HEK293T (cell line): ENCODE measurements around the gene DAPK1.
A peak's percentile ranks its signal among the peaks of the same experiment; 100 is the strongest.

Source experiments
- CTCF ChIA-PET: fragments of 350-600 bp; formaldehyde crosslinking; extraction: SDS; loops from one replicate; lab custom pipeline; 2021; ENCODE audit warnings: antibody characterized with exemption, inconsistent platforms; lab: Yijun Ruan, JAX
- POLR2A ChIA-PET: fragments of 350-600 bp; formaldehyde crosslinking; extraction: SDS; loops from one replicate; lab custom pipeline; 2020; ENCODE audit warnings: antibody characterized with exemption, inconsistent platforms; lab: Yijun Ruan, JAX
- DNase-seq: peaks from one replicate; pipeline ENCODE4 v3.0.0; 2012; ENCODE audit warnings: mixed read lengths; ENCODE audit errors: extremely low spot score
- ARNT ChIP-seq: fragments of 450-650 bp; IDR thresholded peaks from 2 replicates; pipeline ENCODE4 v1.6.1; 2017; ENCODE audit warnings: mild to moderate bottlenecking
- BHLHE40 ChIP-seq: fragments of 450-650 bp; IDR thresholded peaks from 2 replicates; pipeline ENCODE4 v1.6.1; 2016; ENCODE audit warnings: mild to moderate bottlenecking, moderate library complexity, borderline replicate concordance
- CTBP1 ChIP-seq: fragments of 450-650 bp; IDR thresholded peaks from 2 replicates; pipeline ENCODE4 v1.6.1; 2016; ENCODE audit warnings: borderline replicate concordance
- ELF4 ChIP-seq: fragments of 450-650 bp; IDR thresholded peaks from 2 replicates; pipeline ENCODE4 v1.6.1; 2017; ENCODE audit warnings: antibody characterized with exemption
- FOXA1 ChIP-seq: fragments of 450-650 bp; IDR thresholded peaks from 2 replicates; pipeline ENCODE4 v1.6.1; 2016; ENCODE audit warnings: mild to moderate bottlenecking
- FOXK2 ChIP-seq: fragments of 450-650 bp; IDR thresholded peaks from 2 replicates; pipeline ENCODE4 v1.6.1; 2016; ENCODE audit warnings: mild to moderate bottlenecking
- FOXM1 ChIP-seq: fragments of 450-650 bp; IDR thresholded peaks from 2 replicates; pipeline ENCODE4 v1.6.1; 2017; ENCODE audit warnings: mild to moderate bottlenecking, borderline replicate concordance
- HDGF ChIP-seq: fragments of 450-650 bp; IDR thresholded peaks from 2 replicates; pipeline ENCODE4 v1.6.1; 2017; ENCODE audit warnings: antibody characterized with exemption, borderline replicate concordance
- L3MBTL2 ChIP-seq: fragments of 450-650 bp; conservative IDR thresholded peaks from 2 replicates; pipeline ENCODE4 v1.6.1; 2016; ENCODE audit warnings: mild to moderate bottlenecking
- LEF1 ChIP-seq: fragments of 450-650 bp; IDR thresholded peaks from 2 replicates; pipeline ENCODE4 v1.6.1; 2017; ENCODE audit warnings: mild to moderate bottlenecking, borderline replicate concordance
- NFRKB ChIP-seq: fragments of 450-650 bp; IDR thresholded peaks from 2 replicates; pipeline ENCODE4 v1.6.1; 2016; ENCODE audit warnings: mild to moderate bottlenecking, moderate library complexity
- SP1 ChIP-seq: fragments of 450-650 bp; IDR thresholded peaks from 2 replicates; pipeline ENCODE4 v1.6.1; 2017
- SUZ12 ChIP-seq: fragments of 450-650 bp; IDR thresholded peaks from 2 replicates; pipeline ENCODE4 v1.6.1; 2016; ENCODE audit warnings: mild to moderate bottlenecking
- TARDBP ChIP-seq: fragments of 450-650 bp; IDR thresholded peaks from 2 replicates; pipeline ENCODE4 v1.6.1; 2016
- ZNF384 ChIP-seq: fragments of 450-650 bp; IDR thresholded peaks from 2 replicates; pipeline ENCODE4 v1.6.1; 2016
- TF ChIP-seq, protein P1 (sequence below): fragments of 450-650 bp; IDR thresholded peaks from 2 replicates; pipeline ENCODE4 v1.6.1; 2016

Gene DAPK1

DNA sequence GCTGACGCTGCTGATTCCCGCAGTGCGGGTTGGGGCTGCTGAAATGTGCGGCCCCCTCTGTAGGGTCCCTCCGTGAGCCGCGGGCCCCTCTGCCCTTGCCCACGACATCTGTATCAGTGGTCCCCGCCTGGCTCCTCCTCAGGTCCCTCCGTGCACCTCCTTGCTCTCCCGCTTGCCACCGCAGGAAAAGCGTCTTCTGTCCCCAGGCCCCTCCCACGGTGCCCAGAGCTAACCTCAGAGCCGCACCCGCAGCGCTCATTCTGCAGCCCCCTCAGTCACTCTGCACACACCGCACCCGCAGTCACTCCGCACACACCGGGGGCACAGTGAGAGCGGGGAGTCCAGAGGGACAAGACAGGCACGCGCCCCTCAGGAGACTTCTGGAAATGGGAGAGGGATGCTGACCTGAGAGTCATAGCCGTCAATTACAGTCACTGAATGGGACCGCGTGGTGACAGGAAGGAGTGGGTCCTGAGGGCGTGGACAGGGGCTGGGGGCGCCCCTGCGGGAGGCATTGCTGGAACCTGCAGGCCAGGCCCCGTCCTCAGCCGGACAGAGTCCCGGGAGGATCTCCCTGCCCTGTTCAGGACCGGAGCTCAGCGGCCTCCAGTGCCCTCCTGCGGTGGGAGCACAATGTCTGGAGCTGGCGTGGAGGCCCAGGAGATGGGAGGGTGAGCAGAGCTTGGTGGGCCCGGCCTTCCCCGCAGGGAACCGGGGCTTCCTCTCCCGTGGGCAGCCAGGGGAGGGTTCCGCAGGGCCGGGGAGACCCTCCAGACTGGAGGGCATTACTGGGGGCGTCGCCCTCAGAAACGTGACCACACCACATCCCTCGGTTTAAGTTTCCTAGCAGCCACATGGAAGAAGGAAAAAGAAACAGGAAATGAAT lies 162.1 kb downstream of the DAPK1 start:
- no peak for DNase-seq
- CTCF ChIA-PET, result no interaction called here
- POLR2A ChIA-PET, result no interaction called here
- no peak for TF ChIP-seq FOXK2

DNA sequence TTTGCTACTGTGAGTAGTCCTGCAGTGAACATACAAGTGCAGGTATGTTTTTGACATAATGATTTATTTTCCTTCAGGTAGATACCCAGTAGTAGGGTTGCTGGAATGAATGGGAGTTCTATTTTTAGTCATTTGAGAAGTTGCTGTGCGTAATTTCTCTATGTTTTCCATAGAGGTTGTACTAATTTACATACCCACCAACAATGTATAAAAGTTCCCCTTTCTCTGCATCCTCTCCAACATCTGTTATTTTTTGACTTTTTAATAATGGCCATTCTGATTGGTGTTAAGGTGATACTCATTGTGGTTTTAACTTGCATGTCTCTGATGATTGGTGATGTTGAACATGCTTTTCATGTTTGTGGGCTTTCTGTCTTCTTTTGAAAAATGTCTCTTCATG lies 163.6 kb downstream of the DAPK1 start:
- DNase-seq, result no peak
- TF ChIP-seq BHLHE40, result no peak
- TF ChIP-seq SP1, result no peak
- TF ChIP-seq ELF4, result no peak
- no peak for TF ChIP-seq L3MBTL2
- TF ChIP-seq ARNT, result no peak
- no peak for TF ChIP-seq ZNF384
- no peak for TF ChIP-seq FOXA1
- no peak for TF ChIP-seq LEF1
- TF ChIP-seq CTBP1, result no peak
- no peak for TF ChIP-seq FOXM1
- TF ChIP-seq, protein P1, sequence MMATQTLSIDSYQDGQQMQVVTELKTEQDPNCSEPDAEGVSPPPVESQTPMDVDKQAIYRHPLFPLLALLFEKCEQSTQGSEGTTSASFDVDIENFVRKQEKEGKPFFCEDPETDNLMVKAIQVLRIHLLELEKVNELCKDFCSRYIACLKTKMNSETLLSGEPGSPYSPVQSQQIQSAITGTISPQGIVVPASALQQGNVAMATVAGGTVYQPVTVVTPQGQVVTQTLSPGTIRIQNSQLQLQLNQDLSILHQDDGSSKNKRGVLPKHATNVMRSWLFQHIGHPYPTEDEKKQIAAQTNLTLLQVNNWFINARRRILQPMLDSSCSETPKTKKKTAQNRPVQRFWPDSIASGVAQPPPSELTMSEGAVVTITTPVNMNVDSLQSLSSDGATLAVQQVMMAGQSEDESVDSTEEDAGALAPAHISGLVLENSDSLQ, result no peak
- no peak for TF ChIP-seq FOXK2
- TF ChIP-seq NFRKB, result no peak
- TF ChIP-seq SUZ12, result no peak
- no peak for TF ChIP-seq HDGF
- no peak for TF ChIP-seq TARDBP
- POLR2A ChIA-PET, result no interaction called here
- CTCF ChIA-PET, result interaction anchor here (0.7 kb wide), 1 partner anchor 63 kb away, joined by 5 read pairs; no protein-coding TSS in a partner anchor

DNA sequence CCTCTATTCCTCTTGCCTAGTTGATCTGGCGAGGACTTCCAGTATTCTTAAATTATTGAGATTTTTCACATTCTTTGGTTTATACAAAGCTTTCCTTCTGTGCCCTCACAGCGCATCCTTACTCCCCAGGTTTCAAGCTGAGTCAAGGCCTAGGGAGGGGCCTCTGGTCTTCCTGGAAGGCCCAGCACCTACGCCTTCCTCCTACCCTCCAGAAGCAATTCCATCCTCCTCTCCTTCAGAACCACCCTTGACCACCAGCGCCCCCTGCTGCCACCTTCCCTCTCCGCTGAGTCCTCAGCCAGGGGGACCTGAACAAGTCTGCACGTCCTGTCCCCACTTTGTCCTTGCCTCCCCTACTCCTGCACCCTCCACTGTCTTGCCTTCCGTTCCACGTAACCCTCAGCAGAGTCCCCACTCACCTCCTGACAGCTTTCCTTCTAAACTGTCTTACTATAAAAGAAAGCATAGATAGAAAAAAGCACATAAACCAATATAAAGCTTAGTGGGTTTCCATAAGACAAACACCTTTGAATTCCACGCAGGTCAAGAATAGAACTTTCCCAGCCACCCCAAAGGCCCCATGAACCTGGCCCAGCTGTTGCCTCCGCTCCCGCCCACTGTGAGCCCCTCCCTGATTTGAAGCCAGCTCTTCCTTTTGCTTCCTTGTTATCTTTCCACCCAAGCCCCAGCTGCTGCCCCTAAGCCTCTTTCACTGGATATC lies 165.3 kb downstream of the DAPK1 start:
- CTCF ChIA-PET, result interaction anchor here (1.0 to 1.7 kb wide), 4 partner anchors 10 to 326 kb away, joined by 3 to 8 read pairs (median 4); no protein-coding TSS in a partner anchor
- DNase-seq, result peak; percentile 81
- POLR2A ChIA-PET, result no interaction called here
- TF ChIP-seq LEF1 (no peak), ZNF384 (no peak), HDGF (no peak), SUZ12 (no peak), ARNT (no peak), CTBP1 (no peak), SP1 (no peak), BHLHE40 (no peak), FOXA1 (no peak), FOXK2 (no peak)
- TF ChIP-seq, protein P1, result no peak

DNA sequence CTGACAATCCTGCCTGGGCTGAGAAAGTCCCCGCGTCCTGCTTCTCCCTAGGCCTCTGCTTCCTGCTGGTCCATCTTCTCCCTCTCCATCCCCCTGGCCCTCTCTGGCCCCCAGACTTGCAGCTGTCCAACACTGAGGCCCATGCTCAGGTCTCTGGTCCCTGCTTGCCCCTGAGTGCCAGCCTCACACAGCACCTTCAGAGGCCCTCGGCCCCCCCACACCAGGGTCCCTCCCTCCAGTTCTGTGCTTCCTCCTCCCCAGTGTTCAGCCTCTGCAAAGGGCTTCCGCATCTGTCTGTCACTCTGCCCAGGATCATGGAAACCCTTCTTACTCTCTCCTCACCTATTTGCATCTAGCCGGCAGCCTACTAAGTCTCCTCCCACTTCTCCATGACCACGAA lies 165.9 kb downstream of the DAPK1 start:
- TF ChIP-seq TARDBP (no peak), ZNF384 (no peak), LEF1 (no peak), CTBP1 (no peak), FOXM1 (no peak), SUZ12 (no peak), FOXK2 (no peak), NFRKB (no peak), ARNT (no peak), ELF4 (no peak), BHLHE40 (no peak), FOXA1 (no peak), SP1 (no peak)
- TF ChIP-seq, protein P1, result no peak
- POLR2A ChIA-PET, result no interaction called here
- CTCF ChIA-PET, result interaction anchor here (1.0 to 1.7 kb wide), 4 partner anchors 10 to 326 kb away, joined by 3 to 8 read pairs (median 4); no protein-coding TSS in a partner anchor
- no peak for DNase-seq

DNA sequence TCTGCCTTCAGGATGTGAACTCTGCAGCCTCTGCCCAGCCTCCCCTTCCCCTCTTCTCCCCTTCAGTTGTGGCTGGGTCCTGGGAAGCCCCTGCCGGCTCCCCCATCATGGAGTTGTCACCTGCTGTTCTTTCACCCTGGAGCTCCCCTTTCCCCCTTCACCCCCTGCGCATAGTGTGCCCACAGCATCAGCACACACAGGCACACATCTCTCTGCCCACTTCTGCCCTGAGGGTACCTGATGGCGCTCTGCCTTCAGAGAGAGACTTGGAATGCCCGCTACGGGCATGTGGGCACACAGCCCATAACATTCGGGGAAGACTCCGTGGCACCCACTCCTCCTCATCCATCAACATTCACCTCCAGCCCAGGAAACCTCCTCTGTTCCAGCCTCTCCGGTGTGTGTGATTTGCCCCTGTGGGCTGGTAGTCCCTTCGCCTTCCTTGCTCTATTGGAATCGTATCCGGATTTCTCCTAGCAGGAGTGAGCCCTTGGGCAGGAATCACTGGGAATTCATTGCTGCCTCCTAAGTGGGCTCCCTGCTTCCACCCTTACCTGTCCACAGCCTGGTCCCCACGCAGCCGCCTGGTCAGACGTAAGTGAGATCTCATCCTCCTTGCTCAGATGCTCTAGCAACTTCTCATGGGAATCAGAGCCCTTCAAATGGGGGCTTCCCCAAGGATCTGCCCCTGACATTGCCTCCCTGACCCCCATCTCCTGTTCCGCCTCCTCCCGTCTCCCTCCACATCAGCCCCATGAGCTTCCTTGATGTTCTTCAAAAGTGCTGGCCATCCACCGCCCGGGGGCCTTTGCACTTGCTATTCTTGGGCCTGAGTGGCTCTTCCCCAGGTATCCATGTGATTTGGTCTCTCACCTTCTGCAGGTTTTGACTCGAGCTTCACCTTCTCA lies 166.7 kb downstream of the DAPK1 start:
- POLR2A ChIA-PET, result no interaction called here
- CTCF ChIA-PET, result interaction anchor here (0.8 kb wide), 1 partner anchor 327 kb away, joined by 3 read pairs; no protein-coding TSS in a partner anchor
- DNase-seq, result no peak
- TF ChIP-seq, protein P1, result no peak
- TF ChIP-seq ZNF384, result no peak
- TF ChIP-seq SP1, result no peak
- TF ChIP-seq NFRKB, result no peak
- no peak for TF ChIP-seq HDGF
- no peak for TF ChIP-seq TARDBP
- TF ChIP-seq ELF4, result no peak
- TF ChIP-seq BHLHE40, result no peak
- no peak for TF ChIP-seq SUZ12
- no peak for TF ChIP-seq CTBP1
- TF ChIP-seq L3MBTL2, result no peak
- no peak for TF ChIP-seq FOXK2
